Gastrocnemius medialis (tissue), 4 donors: Measurements from ENCODE around the gene SGMS1. TPM values are rescaled to one million over a fixed set of nuclear protein-coding genes. Genes with fewer than 3 reads are reported as not detected.
"Not testable (repeated sequence)": the region's sequence is repeated elsewhere in the genome, so short reads cannot be mapped to it uniquely, and the experiment has no call there.

ENCODE experiments used
- ATAC-seq, 2 donors: fragments of 150-250 bp; one replicate each; pipeline ENCODE4 v1.9.1; 2016
- DNase-seq, 2 donors: peaks; one replicate each; pipeline ENCODE4 v3.0.0-alpha.2; 2019
- H3K27ac ChIP-seq, 4 donors: fragments of 200-600 bp; sonication (generic); 1 replicate in 1 of 4; 2 replicates in 3 of 4; pipeline ENCODE4 v1.5.1; 2016 to 2018; ENCODE audit warnings: mild to moderate bottlenecking in 2 of 4, moderate library complexity in 1 of 4
- H3K27me3 ChIP-seq, 3 donors: fragments of 200-600 bp; sonication (generic) in 2 of 3; 1 replicate in 1 of 3; 2 replicates in 2 of 3; pipeline versions ENCODE4 v1.5.1 to v1.6.0; 2016 to 2019; ENCODE audit warnings: mild to moderate bottlenecking in 1 of 3, moderate library complexity in 1 of 3
- H3K36me3 ChIP-seq, 2 donors: fragments of 200-600 bp; sonication (generic) in 1 of 2; one replicate each; pipeline ENCODE4 v1.5.1; 2017 to 2018
- H3K4me1 ChIP-seq, 2 donors: fragments of 200-600 bp; sonication (generic) in 1 of 2; one replicate each; pipeline ENCODE4 v1.5.1; 2016 to 2017; ENCODE audit warnings: mild to moderate bottlenecking in 2 of 2
- H3K4me3 ChIP-seq, 4 donors: fragments of 200-600 bp; sonication (generic) in 3 of 4; 1 replicate in 1 of 4; 2 replicates in 3 of 4; pipeline ENCODE4 v1.5.1; 2016 to 2019; ENCODE audit warnings: mild to moderate bottlenecking in 2 of 4
- H3K9me3 ChIP-seq, 3 donors: fragments of 200-600 bp; sonication (generic) in 2 of 3; 1 replicate in 1 of 3; 2 replicates in 2 of 3; pipeline ENCODE4 v1.5.1; 2016 to 2019
- CTCF ChIP-seq, 5 experiments: fragments of 450-650 bp in 3 of 5; fragments of 200-600 bp in 2 of 5; sonication (generic) in 2 of 5; IDR thresholded peaks in 4 of 5; conservative IDR thresholded peaks in 1 of 5; 1 replicate in 4 of 5; 2 replicates in 1 of 5; pipeline ENCODE4 v1.5.1; 2016 to 2019; ENCODE audit warnings: antibody characterized with exemption in 5 of 5, mild to moderate bottlenecking in 3 of 5, moderate library complexity in 3 of 5
- POLR2A ChIP-seq, 2 donors: fragments of 450-650 bp; IDR thresholded peaks; one replicate each; pipeline ENCODE4 v1.6.1; 2017; ENCODE audit warnings: antibody characterized with exemption in 2 of 2, mild to moderate bottlenecking in 2 of 2, moderate library complexity in 2 of 2
- in situ Hi-C, 4 donors: fragments of 200-750 bp; cut with MboI; loops; one replicate each; pipeline versions ENCODE4 v1.15.0 to v1.8.0; 2017; ENCODE audit warnings: low sequenced_read_pairs in 4 of 4
- intact Hi-C: fragments of 100-400 bp; cut with DNase I; formaldehyde crosslinking; loops from one replicate; pipeline ENCODE4 v1.15.1; 2023; ENCODE audit warnings: low total_unique reads
- total RNA-seq, 4 donors: library from RNA; depleted of rRNA; stranded (reverse); fragments of >200 nt; gene quantifications; one replicate each; pipeline versions ENCODE4 v1.1.0 to v1.2.3, GENCODE V29; 2016

Gene SGMS1
- total RNA-seq, 4 donors from 2014 or later: 17.6 to 30.7 (median 25.0) TPM

GRCh38 chr10:50551894-50552293, 71.9 kb downstream of the SGMS1 start:
- no peak for DNase-seq
- intact Hi-C loops: no loop called here
- TF ChIP-seq CTCF (IDR thresholded peaks at IDR 0.05 in 4 of 5, conservative IDR thresholded peaks at IDR 0.05 in 1 of 5) (no peak), POLR2A (IDR thresholded peaks at IDR 0.05) (no peak)
- no peak for ATAC-seq
- in situ Hi-C loops: no loop called here
- H3K36me3 ChIP-seq: no peaks in the 10 kb centered on the region
- H3K9me3 ChIP-seq: peaks cover 0 to 3% (median 0%) of the 10 kb centered on the region in 3 donors
- no peaks in the 10 kb centered on the region for H3K27me3 ChIP-seq
- peaks cover 44 to 51% of the 10 kb centered on the region in 2 donors for H3K4me1 ChIP-seq
- no peak overlapping the region for H3K27ac ChIP-seq
- no peak overlapping the region for H3K4me3 ChIP-seq

GRCh38 chr10:50550291-50550839, 73.4 kb downstream of the SGMS1 start:
- H3K4me1 ChIP-seq: peaks cover 30 to 36% of the 10 kb centered on the region in 2 donors
- intact Hi-C loops (no loop called here), in situ Hi-C loops (no loop called here)
- no peak for DNase-seq
- no peak for TF ChIP-seq CTCF (IDR thresholded peaks at IDR 0.05 in 4 of 5, conservative IDR thresholded peaks at IDR 0.05 in 1 of 5)
- TF ChIP-seq POLR2A (IDR thresholded peaks at IDR 0.05): no peak
- no peaks in the 10 kb centered on the region for H3K27me3 ChIP-seq
- H3K9me3 ChIP-seq: peaks cover 0 to 3% (median 0%) of the 10 kb centered on the region in 3 donors
- no peak for ATAC-seq
- H3K27ac ChIP-seq: no peak overlapping the region
- no peak overlapping the region for H3K4me3 ChIP-seq
- H3K36me3 ChIP-seq: no peaks in the 10 kb centered on the region

GRCh38 chr10:50549186-50549585, 74.6 kb downstream of the SGMS1 start:
- ATAC-seq, H3K36me3 ChIP-seq, H3K27ac ChIP-seq, H3K4me3 ChIP-seq, in situ Hi-C loops, DNase-seq, H3K9me3 ChIP-seq, intact Hi-C loops, H3K27me3 ChIP-seq: not testable (repeated sequence)
- peaks cover 18 to 28% of the 10 kb centered on the region in 2 donors for H3K4me1 ChIP-seq

- H3K9me3 ChIP-seq, H3K27ac ChIP-seq, in situ Hi-C loops, intact Hi-C loops, DNase-seq, ATAC-seq, H3K4me3 ChIP-seq, H3K36me3 ChIP-seq, H3K27me3 ChIP-seq: not testable (repeated sequence)
- peaks cover 16 to 23% of the 10 kb centered on the region in 2 donors for H3K4me1 ChIP-seq
Observed at GRCh38 chr10:50548481-50548880, 75.3 kb downstream of the SGMS1 start.

- H3K27ac ChIP-seq, DNase-seq, ATAC-seq, H3K27me3 ChIP-seq, H3K9me3 ChIP-seq, H3K4me3 ChIP-seq, intact Hi-C loops, in situ Hi-C loops, H3K36me3 ChIP-seq: not testable (repeated sequence)
- peaks cover 8 to 13% of the 10 kb centered on the region in 2 donors for H3K4me1 ChIP-seq
Observed at GRCh38 chr10:50546287-50546686, 77.5 kb downstream of the SGMS1 start.

GRCh38 chr10:50545846-50546245, 77.9 kb downstream of the SGMS1 start:
- ATAC-seq: no peak
- H3K4me3 ChIP-seq: no peak overlapping the region
- intact Hi-C loops: no loop called here
- H3K27me3 ChIP-seq: no peaks in the 10 kb centered on the region
- peaks cover 0 to 3% (median 0%) of the 10 kb centered on the region in 3 donors for H3K9me3 ChIP-seq
- no peaks in the 10 kb centered on the region for H3K36me3 ChIP-seq
- TF ChIP-seq CTCF (IDR thresholded peaks at IDR 0.05 in 4 of 5, conservative IDR thresholded peaks at IDR 0.05 in 1 of 5) (no peak), POLR2A (IDR thresholded peaks at IDR 0.05) (no peak)
- peaks cover 8 to 13% of the 10 kb centered on the region in 2 donors for H3K4me1 ChIP-seq
- DNase-seq: no peak
- in situ Hi-C loops: no loop called here
- no peak overlapping the region for H3K27ac ChIP-seq
